Astrocyte of the spinal cord (primary cell): ENCODE results near the gene BAG3.
A peak's percentile ranks its signal among the peaks of the same experiment; 100 is the strongest.

Source experiments
- DNase-seq: peaks from one replicate; pipeline ENCODE4 v3.0.0; 2011; ENCODE audit warnings: low read depth, low spot score
- H3K4me3 ChIP-seq: 2 replicates; pipeline ENCODE4 v1.5.1; 2011; ENCODE audit warnings: low read depth, mild to moderate bottlenecking, low read length, moderate library complexity
- CTCF ChIP-seq: IDR thresholded peaks from 2 replicates; pipeline ENCODE4 v1.5.1; 2012; ENCODE audit warnings: low read depth, mild to moderate bottlenecking, low read length, inconsistent platforms
- in situ Hi-C: cut with HindIII; loops from 2 replicates; pipeline ENCODE4 v1.10.0; 2017; ENCODE audit warnings: low sequenced_read_pairs

BAG3 gene

GRCh38 chr10:119640384-119640783 lies 10.8 kb upstream of the BAG3 start:
- in situ Hi-C loops = no loop called here

GRCh38 chr10:119640875-119641526 lies 10.2 kb upstream of the BAG3 start:
- no peak for DNase-seq
- in situ Hi-C loops = no loop called here
- TF ChIP-seq CTCF = no peak
- no peak overlapping the region for H3K4me3 ChIP-seq

More at GRCh38 chr10:119640384-119640783, 10.8 kb upstream of the BAG3 start:
- no peak for TF ChIP-seq CTCF
- H3K4me3 ChIP-seq = no peak overlapping the region
- no peak for DNase-seq

- no peak for DNase-seq
These were observed 8.5 kb upstream of the BAG3 start for GRCh38 chr10:119642556-119643111.

GRCh38 chr10:119643306-119644204 lies 7.6 kb upstream of the BAG3 start:
- DNase-seq = peak; percentile 73
- H3K4me3 ChIP-seq = no peak overlapping the region
- in situ Hi-C loops = no loop called here
- no peak for TF ChIP-seq CTCF

More at GRCh38 chr10:119642556-119643111, 8.5 kb upstream of the BAG3 start:
- in situ Hi-C loops = no loop called here
- no peak overlapping the region for H3K4me3 ChIP-seq
- TF ChIP-seq CTCF = no peak

- no peak overlapping the region for H3K4me3 ChIP-seq
- peak; percentile 14 for TF ChIP-seq CTCF
- in situ Hi-C loops = no loop called here
- no peak for DNase-seq
These were observed 6.9 kb upstream of the BAG3 start for GRCh38 chr10:119644205-119644814.

GRCh38 chr10:119644994-119645393 lies 6.2 kb upstream of the BAG3 start:
- no peak for TF ChIP-seq CTCF
- in situ Hi-C loops = no loop called here
- H3K4me3 ChIP-seq = no peak overlapping the region
- no peak for DNase-seq
